GM23338 (cell line): Measurements from ENCODE around the gene NAPG.

ENCODE experiments used
- EZH2 ChIP-seq: fragments of 200-600 bp; sonication (generic); IDR thresholded peaks from one replicate; pipeline ENCODE4 v1.8.0; 2017; ENCODE audit warnings: antibody characterized with exemption, mild to moderate bottlenecking, low read depth; ENCODE audit not compliant: unreplicated experiment
- EZH2phosphoT487 ChIP-seq: fragments of 200-600 bp; sonication (generic); IDR thresholded peaks from one replicate; pipeline ENCODE4 v1.8.1; 2018; ENCODE audit warnings: antibody characterized with exemption; ENCODE audit not compliant: unreplicated experiment
- JUNB ChIP-seq: IDR thresholded peaks from one replicate; pipeline ENCODE4 v1.6.1; 2016; ENCODE audit warnings: antibody characterized with exemption; ENCODE audit not compliant: unreplicated experiment
- POLR2AphosphoS5 ChIP-seq: IDR thresholded peaks from 2 replicates; pipeline ENCODE4 v1.6.1; 2016; ENCODE audit warnings: antibody characterized with exemption, low read depth
- STAT1 ChIP-seq: IDR thresholded peaks from one replicate; pipeline ENCODE4 v1.6.1; 2016; ENCODE audit warnings: antibody characterized with exemption; ENCODE audit not compliant: unreplicated experiment
- ZNF331 ChIP-seq: fragments of 250-450 bp; sonication (Bioruptor Pico); IDR thresholded peaks from 2 replicates; pipeline ENCODE4 v1.5.0; 2020; ENCODE audit warnings: low read depth, mild to moderate bottlenecking, moderate library complexity
- TF ChIP-seq, protein P1 (sequence below), 2 experiments: fragments of 200-600 bp in 1 of 2; sonication (generic) in 1 of 2; conservative IDR thresholded peaks; 2 replicates each; pipeline versions ENCODE4 v1.5.1 to v1.6.1; 2016 to 2017; ENCODE audit warnings: antibody characterized with exemption in 2 of 2, low read depth in 2 of 2, mild to moderate bottlenecking in 2 of 2, moderate library complexity in 1 of 2
- TF ChIP-seq, protein P2 (sequence below): IDR thresholded peaks from 2 replicates; pipeline ENCODE4 v1.6.1; 2016; ENCODE audit warnings: antibody characterized with exemption
- TF ChIP-seq, protein P3 (sequence below): IDR thresholded peaks from one replicate; pipeline ENCODE4 v1.6.1; 2018; ENCODE audit warnings: antibody characterized with exemption; ENCODE audit not compliant: unreplicated experiment

DNA sequence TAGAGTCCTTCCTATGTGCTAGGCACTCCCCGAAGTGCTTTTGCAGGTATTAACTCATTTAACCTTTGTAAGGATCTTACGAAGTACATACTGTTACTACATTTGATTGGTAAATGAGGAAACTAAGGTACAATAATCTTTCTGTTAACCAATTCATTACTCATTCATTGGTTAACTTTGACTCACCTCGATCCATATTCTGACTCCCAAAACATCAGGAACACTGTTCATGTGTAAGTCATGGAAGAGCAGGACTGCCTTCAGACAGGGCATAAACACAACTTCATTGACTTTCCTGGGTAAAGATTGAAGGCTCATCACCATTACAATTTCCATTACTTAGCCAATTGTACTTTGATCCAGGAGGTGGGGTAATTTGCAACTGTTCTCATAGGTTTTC, 40.6 kb downstream of the NAPG start:
- TF ChIP-seq, protein P1, sequence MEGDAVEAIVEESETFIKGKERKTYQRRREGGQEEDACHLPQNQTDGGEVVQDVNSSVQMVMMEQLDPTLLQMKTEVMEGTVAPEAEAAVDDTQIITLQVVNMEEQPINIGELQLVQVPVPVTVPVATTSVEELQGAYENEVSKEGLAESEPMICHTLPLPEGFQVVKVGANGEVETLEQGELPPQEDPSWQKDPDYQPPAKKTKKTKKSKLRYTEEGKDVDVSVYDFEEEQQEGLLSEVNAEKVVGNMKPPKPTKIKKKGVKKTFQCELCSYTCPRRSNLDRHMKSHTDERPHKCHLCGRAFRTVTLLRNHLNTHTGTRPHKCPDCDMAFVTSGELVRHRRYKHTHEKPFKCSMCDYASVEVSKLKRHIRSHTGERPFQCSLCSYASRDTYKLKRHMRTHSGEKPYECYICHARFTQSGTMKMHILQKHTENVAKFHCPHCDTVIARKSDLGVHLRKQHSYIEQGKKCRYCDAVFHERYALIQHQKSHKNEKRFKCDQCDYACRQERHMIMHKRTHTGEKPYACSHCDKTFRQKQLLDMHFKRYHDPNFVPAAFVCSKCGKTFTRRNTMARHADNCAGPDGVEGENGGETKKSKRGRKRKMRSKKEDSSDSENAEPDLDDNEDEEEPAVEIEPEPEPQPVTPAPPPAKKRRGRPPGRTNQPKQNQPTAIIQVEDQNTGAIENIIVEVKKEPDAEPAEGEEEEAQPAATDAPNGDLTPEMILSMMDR (conservative IDR thresholded peaks at IDR 0.05; ENCODE audit: low read depth in 2 of 2): no peak
- TF ChIP-seq, protein P2, sequence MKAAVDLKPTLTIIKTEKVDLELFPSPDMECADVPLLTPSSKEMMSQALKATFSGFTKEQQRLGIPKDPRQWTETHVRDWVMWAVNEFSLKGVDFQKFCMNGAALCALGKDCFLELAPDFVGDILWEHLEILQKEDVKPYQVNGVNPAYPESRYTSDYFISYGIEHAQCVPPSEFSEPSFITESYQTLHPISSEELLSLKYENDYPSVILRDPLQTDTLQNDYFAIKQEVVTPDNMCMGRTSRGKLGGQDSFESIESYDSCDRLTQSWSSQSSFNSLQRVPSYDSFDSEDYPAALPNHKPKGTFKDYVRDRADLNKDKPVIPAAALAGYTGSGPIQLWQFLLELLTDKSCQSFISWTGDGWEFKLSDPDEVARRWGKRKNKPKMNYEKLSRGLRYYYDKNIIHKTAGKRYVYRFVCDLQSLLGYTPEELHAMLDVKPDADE: no peak
- TF ChIP-seq EZH2phosphoT487 (no peak), POLR2AphosphoS5 (no peak), ZNF331 (no peak), EZH2 (no peak), STAT1 (no peak), JUNB (no peak)
- TF ChIP-seq, protein P3, sequence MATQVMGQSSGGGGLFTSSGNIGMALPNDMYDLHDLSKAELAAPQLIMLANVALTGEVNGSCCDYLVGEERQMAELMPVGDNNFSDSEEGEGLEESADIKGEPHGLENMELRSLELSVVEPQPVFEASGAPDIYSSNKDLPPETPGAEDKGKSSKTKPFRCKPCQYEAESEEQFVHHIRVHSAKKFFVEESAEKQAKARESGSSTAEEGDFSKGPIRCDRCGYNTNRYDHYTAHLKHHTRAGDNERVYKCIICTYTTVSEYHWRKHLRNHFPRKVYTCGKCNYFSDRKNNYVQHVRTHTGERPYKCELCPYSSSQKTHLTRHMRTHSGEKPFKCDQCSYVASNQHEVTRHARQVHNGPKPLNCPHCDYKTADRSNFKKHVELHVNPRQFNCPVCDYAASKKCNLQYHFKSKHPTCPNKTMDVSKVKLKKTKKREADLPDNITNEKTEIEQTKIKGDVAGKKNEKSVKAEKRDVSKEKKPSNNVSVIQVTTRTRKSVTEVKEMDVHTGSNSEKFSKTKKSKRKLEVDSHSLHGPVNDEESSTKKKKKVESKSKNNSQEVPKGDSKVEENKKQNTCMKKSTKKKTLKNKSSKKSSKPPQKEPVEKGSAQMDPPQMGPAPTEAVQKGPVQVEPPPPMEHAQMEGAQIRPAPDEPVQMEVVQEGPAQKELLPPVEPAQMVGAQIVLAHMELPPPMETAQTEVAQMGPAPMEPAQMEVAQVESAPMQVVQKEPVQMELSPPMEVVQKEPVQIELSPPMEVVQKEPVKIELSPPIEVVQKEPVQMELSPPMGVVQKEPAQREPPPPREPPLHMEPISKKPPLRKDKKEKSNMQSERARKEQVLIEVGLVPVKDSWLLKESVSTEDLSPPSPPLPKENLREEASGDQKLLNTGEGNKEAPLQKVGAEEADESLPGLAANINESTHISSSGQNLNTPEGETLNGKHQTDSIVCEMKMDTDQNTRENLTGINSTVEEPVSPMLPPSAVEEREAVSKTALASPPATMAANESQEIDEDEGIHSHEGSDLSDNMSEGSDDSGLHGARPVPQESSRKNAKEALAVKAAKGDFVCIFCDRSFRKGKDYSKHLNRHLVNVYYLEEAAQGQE: no peak
